Measurements from ENCODE around the gene DNTTIP2. TPM values are rescaled to one million over a fixed set of nuclear protein-coding genes. Genes with fewer than 3 reads are reported as not detected.

Gene DNTTIP2
- total RNA-seq, 2 donors from 2014 or later: 15.9 to 26.1 TPM

DNA sequence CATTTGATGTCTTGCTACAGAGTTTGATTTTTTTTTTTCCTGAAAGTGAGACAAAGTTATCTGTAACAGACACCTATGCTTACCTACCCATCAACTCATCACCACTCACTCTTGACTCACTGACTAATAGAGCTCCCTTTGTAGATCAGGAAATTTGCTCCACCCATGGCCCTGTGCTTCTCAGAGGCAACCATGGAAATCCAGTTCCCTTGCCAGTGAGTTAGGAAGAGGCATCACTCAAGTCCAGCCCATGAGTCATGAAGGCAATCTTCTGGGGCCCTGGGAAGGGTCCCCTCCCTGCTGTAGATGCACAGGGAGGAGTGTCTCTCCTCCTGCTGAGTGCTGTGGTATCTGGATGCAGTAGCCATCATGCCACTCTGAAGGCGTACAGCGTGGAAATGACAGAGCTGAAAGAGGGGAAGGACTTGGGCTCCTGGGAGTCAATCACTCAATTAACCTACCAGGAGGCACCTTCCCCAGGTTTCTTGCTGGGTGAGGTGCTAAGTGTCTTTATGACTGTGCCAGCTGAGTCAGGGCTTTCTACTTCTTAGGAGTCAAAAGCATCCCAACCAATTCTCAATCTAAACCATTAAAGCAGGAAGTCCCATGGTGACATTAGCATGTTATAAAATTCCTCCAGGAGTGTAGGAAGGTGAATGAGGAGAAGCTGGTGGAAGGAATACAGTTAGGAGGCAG is 56.1 kb downstream of the DNTTIP2 start:
- Histone ChIP-seq H3K27ac (no peak overlapping the region), H3K4me3 (no peak overlapping the region), H3K27me3 (replicated peaks; ENCODE audit: insufficient read depth) (no peaks in the 10 kb centered on the region), H3K4me1 (replicated peaks) (no peaks in the 10 kb centered on the region), H3K9me3 (no peaks in the 10 kb centered on the region), H3K36me3 (no peaks in the 10 kb centered on the region)
- no CpG with 5 or more reads among the region's 2 CpGs for WGBS
- no peak for DNase-seq (ENCODE audit: low spot score)
- intact Hi-C loops (cut with DNase I): no loop called here
- TF ChIP-seq POLR2A (IDR thresholded peaks at IDR 0.05) (no peak), POLR2AphosphoS5 (IDR thresholded peaks at IDR 0.05) (no peak)
- TF ChIP-seq, protein P1, sequence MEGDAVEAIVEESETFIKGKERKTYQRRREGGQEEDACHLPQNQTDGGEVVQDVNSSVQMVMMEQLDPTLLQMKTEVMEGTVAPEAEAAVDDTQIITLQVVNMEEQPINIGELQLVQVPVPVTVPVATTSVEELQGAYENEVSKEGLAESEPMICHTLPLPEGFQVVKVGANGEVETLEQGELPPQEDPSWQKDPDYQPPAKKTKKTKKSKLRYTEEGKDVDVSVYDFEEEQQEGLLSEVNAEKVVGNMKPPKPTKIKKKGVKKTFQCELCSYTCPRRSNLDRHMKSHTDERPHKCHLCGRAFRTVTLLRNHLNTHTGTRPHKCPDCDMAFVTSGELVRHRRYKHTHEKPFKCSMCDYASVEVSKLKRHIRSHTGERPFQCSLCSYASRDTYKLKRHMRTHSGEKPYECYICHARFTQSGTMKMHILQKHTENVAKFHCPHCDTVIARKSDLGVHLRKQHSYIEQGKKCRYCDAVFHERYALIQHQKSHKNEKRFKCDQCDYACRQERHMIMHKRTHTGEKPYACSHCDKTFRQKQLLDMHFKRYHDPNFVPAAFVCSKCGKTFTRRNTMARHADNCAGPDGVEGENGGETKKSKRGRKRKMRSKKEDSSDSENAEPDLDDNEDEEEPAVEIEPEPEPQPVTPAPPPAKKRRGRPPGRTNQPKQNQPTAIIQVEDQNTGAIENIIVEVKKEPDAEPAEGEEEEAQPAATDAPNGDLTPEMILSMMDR (IDR thresholded peaks at IDR 0.05): no peak

DNA sequence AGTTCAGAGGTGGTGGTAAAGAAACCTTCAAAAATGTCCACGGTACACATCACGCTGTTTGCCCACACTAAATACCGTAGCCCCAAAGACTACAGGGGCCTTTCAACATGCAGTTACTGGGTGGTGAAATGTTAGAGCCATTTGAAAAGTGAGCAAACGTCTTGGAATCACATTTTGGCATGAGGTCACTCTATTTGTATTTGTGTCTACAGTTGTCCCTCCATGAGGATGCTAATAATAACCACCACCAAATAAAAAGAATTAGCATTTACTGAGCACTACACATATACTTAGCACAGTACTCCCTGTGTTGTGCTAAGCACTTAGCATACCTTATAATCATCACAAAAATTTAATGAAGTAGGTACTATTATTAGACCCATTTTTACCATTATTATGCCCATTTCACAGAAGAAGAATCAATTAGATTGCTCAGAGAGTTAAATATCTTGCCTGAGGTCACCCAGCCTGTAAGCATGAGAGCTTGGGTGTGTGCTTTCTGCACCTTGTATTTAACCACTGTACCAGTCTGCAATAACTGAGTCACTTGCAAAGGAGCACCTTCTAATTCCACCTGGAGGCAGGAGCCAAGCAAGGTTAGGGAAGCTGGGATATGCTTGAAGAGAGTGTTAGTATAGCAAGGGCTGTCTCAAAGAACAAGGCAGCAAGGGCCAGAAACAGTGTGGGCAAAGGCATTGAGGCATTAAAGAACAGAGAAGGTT is 57.4 kb downstream of the DNTTIP2 start:
- no peaks in the 10 kb centered on the region for H3K9me3 ChIP-seq
- DNase-seq (ENCODE audit: low spot score): no peak
- intact Hi-C loops (cut with DNase I): no loop called here
- TF ChIP-seq POLR2A (IDR thresholded peaks at IDR 0.05) (no peak), POLR2AphosphoS5 (IDR thresholded peaks at IDR 0.05) (no peak)
- TF ChIP-seq, protein P1 (IDR thresholded peaks at IDR 0.05): no peak
- H3K4me1 ChIP-seq (replicated peaks): no peaks in the 10 kb centered on the region
- no peaks in the 10 kb centered on the region for H3K27me3 ChIP-seq (replicated peaks; ENCODE audit: insufficient read depth)
- no peak overlapping the region for H3K27ac ChIP-seq
- H3K36me3 ChIP-seq: no peaks in the 10 kb centered on the region
- WGBS: 89% methylated on average over 4 of the region's 4 CpGs
- no peak overlapping the region for H3K4me3 ChIP-seq

- no peak overlapping the region for H3K4me3 ChIP-seq
- H3K4me1 ChIP-seq (replicated peaks): no peaks in the 10 kb centered on the region
- H3K9me3 ChIP-seq: no peaks in the 10 kb centered on the region
- TF ChIP-seq POLR2A (IDR thresholded peaks at IDR 0.05) (no peak), POLR2AphosphoS5 (IDR thresholded peaks at IDR 0.05) (no peak)
- TF ChIP-seq, protein P1 (IDR thresholded peaks at IDR 0.05): no peak
- H3K36me3 ChIP-seq: no peaks in the 10 kb centered on the region
- WGBS: 85% methylated on average over 10 of the region's 10 CpGs
- H3K27ac ChIP-seq: no peak overlapping the region
- no peak for DNase-seq (ENCODE audit: low spot score)
- intact Hi-C loops (cut with DNase I): no loop called here
- no peaks in the 10 kb centered on the region for H3K27me3 ChIP-seq (replicated peaks; ENCODE audit: insufficient read depth)
These were observed 58.2 kb downstream of the DNTTIP2 start for GRCh38 chr1:93820554-93821422.

- intact Hi-C loops (cut with DNase I): loop anchor here (10.0 kb wide), 1 partner anchor 384 kb away; no protein-coding TSS in a partner anchor
- H3K36me3 ChIP-seq: no peaks in the 10 kb centered on the region
- H3K4me3 ChIP-seq: no peak overlapping the region
- no peaks in the 10 kb centered on the region for H3K9me3 ChIP-seq
- TF ChIP-seq POLR2A (IDR thresholded peaks at IDR 0.05): no peak
- TF ChIP-seq POLR2AphosphoS5 (IDR thresholded peaks at IDR 0.05): no peak
- TF ChIP-seq, protein P1 (IDR thresholded peaks at IDR 0.05): no peak
- no peaks in the 10 kb centered on the region for H3K4me1 ChIP-seq (replicated peaks)
- DNase-seq (ENCODE audit: low spot score): no peak
- H3K27ac ChIP-seq: no peak overlapping the region
- H3K27me3 ChIP-seq (replicated peaks; ENCODE audit: insufficient read depth): no peaks in the 10 kb centered on the region
These were observed 60.4 kb downstream of the DNTTIP2 start for GRCh38 chr1:93818570-93818959.
